GM23338 (cell line): ENCODE measurements around the gene NCAPD2. TPM values are rescaled to one million over a fixed set of nuclear protein-coding genes. Genes with fewer than 3 reads are reported as not detected.

ENCODE experiments used
- ATAC-seq: fragments of 200-7000 bp; cut with Tn5 transposase; 3 replicates; pipeline ENCODE4 v1.9.1; 2020
- DNase-seq: peaks from one replicate; pipeline ENCODE4 v3.0.0-alpha.2; 2015; ENCODE audit warnings: low spot score
- H2AFZ ChIP-seq: fragments of 200-600 bp; sonication (generic); 2 replicates; pipeline ENCODE4 v1.8.0; 2016; ENCODE audit warnings: antibody characterized with exemption, mild to moderate bottlenecking, moderate library complexity
- H3F3A ChIP-seq: fragments of 200-600 bp; sonication (generic); replicated peaks from 2 replicates; pipeline ENCODE4 v1.8.0; 2017; ENCODE audit warnings: antibody characterized with exemption, mixed run types, low read depth
- H3K27ac ChIP-seq: fragments of 200-600 bp; sonication (generic); 2 replicates; pipeline ENCODE4 v1.6.1; 2016; ENCODE audit warnings: low read depth
- H3K27me3 ChIP-seq: fragments of 200-600 bp; sonication (generic); 2 replicates; pipeline ENCODE4 v1.8.0; 2016; ENCODE audit warnings: mild to moderate bottlenecking, mixed run types, moderate library complexity; ENCODE audit not compliant: insufficient read depth
- H3K36me3 ChIP-seq: fragments of 200-600 bp; sonication (generic); 2 replicates; pipeline ENCODE4 v1.8.0; 2016; ENCODE audit warnings: mild to moderate bottlenecking; ENCODE audit not compliant: insufficient read depth
- H3K4me1 ChIP-seq: fragments of 200-600 bp; sonication (generic); 2 replicates; pipeline ENCODE4 v1.8.0; 2016; ENCODE audit warnings: mild to moderate bottlenecking, moderate library complexity; ENCODE audit not compliant: insufficient read depth
- H3K4me2 ChIP-seq: fragments of 200-600 bp; sonication (generic); 2 replicates; pipeline ENCODE4 v1.7.1; 2017; ENCODE audit warnings: mixed run types
- H3K4me3 ChIP-seq: fragments of 200-600 bp; sonication (generic); 2 replicates; pipeline ENCODE4 v1.6.1; 2016; ENCODE audit warnings: mixed run types
- H3K79me2 ChIP-seq: fragments of 200-600 bp; sonication (generic); replicated peaks from 2 replicates; pipeline ENCODE4 v1.8.0; 2017; ENCODE audit warnings: mild to moderate bottlenecking; ENCODE audit not compliant: insufficient read depth
- H3K9me2 ChIP-seq: fragments of 200-600 bp; sonication (generic); 2 replicates; pipeline ENCODE4 v1.8.0; 2017; ENCODE audit not compliant: insufficient read depth
- H4K20me1 ChIP-seq: fragments of 200-600 bp; sonication (generic); replicated peaks from 2 replicates; pipeline ENCODE4 v1.8.0; 2017; ENCODE audit warnings: mild to moderate bottlenecking; ENCODE audit not compliant: insufficient read depth
- H3K27ac Mint-ChIP-seq: 2 replicates; pipeline ENCODE4 v1.8.0; 2020; ENCODE audit warnings: inconsistent platforms, mild to moderate bottlenecking, moderate library complexity, mixed read lengths
- H3K27me3 Mint-ChIP-seq: 3 replicates; pipeline ENCODE4 v1.8.0; 2022; ENCODE audit warnings: low read depth, mild to moderate bottlenecking, moderate library complexity, mixed read lengths, inconsistent platforms; ENCODE audit not compliant: insufficient read depth, poor library complexity
- H3K36me3 Mint-ChIP-seq: 3 replicates; pipeline ENCODE4 v1.8.0; 2021; ENCODE audit warnings: low read depth, mild to moderate bottlenecking, inconsistent platforms, moderate library complexity, mixed read lengths
- H3K4me1 Mint-ChIP-seq: 3 replicates; pipeline ENCODE4 v1.8.0; 2020; ENCODE audit warnings: mild to moderate bottlenecking, inconsistent platforms, mixed read lengths
- H3K4me3 Mint-ChIP-seq: 3 replicates; pipeline ENCODE4 v1.8.0; 2021; ENCODE audit warnings: moderate library complexity, mild to moderate bottlenecking, inconsistent platforms, mixed read lengths
- H3K9me3 Mint-ChIP-seq: 3 replicates; pipeline ENCODE4 v1.8.0; 2020; ENCODE audit warnings: moderate library complexity, mild to moderate bottlenecking, inconsistent platforms, mixed read lengths
- ETS1 ChIP-seq: IDR thresholded peaks from 2 replicates; pipeline ENCODE4 v1.6.1; 2016; ENCODE audit warnings: antibody characterized with exemption
- EZH2phosphoT487 ChIP-seq: fragments of 200-600 bp; sonication (generic); IDR thresholded peaks from one replicate; pipeline ENCODE4 v1.8.1; 2018; ENCODE audit warnings: antibody characterized with exemption; ENCODE audit not compliant: unreplicated experiment
- JUNB ChIP-seq: IDR thresholded peaks from one replicate; pipeline ENCODE4 v1.6.1; 2016; ENCODE audit warnings: antibody characterized with exemption; ENCODE audit not compliant: unreplicated experiment
- NANOG ChIP-seq: IDR thresholded peaks from 2 replicates; pipeline ENCODE4 v1.6.1; 2016; ENCODE audit warnings: antibody characterized with exemption, borderline replicate concordance
- POLR2AphosphoS5 ChIP-seq: IDR thresholded peaks from 2 replicates; pipeline ENCODE4 v1.6.1; 2016; ENCODE audit warnings: antibody characterized with exemption, low read depth
- ZNF114 ChIP-seq: fragments of 250-450 bp; sonication (Bioruptor Pico); IDR thresholded peaks from 2 replicates; pipeline ENCODE4 v1.5.0; 2020; ENCODE audit warnings: mild to moderate bottlenecking, moderate library complexity
- polyA plus RNA-seq: library from polyadenylated mRNA; unstranded; fragments of >200 nt; fragmentation: Nextera tagmentation; extraction: Ambion mirVana; gene quantifications from 2 replicates; pipeline ENCODE4 v1.2.1, GENCODE V29; 2016
- total RNA-seq: library from RNA; depleted of rRNA; stranded (reverse); fragments of >200 nt; shearing (Covaris generic); gene quantifications from 2 replicates; pipeline ENCODE4 v1.2.3, GENCODE V29; 2014
- TF ChIP-seq, protein P1 (sequence below), 2 experiments: fragments of 200-600 bp in 1 of 2; sonication (generic) in 1 of 2; conservative IDR thresholded peaks; 2 replicates each; pipeline versions ENCODE4 v1.5.1 to v1.6.1; 2016 to 2017; ENCODE audit warnings: antibody characterized with exemption in 2 of 2, low read depth in 2 of 2, mild to moderate bottlenecking in 2 of 2, moderate library complexity in 1 of 2
- TF ChIP-seq, protein P2 (sequence below): IDR thresholded peaks from one replicate; pipeline ENCODE4 v1.6.1; 2018; ENCODE audit warnings: antibody characterized with exemption; ENCODE audit not compliant: unreplicated experiment

NCAPD2 gene
- total and polyA plus RNA-seq, 2 experiments from 2014 or later: 34.2 to 217 TPM

DNA sequence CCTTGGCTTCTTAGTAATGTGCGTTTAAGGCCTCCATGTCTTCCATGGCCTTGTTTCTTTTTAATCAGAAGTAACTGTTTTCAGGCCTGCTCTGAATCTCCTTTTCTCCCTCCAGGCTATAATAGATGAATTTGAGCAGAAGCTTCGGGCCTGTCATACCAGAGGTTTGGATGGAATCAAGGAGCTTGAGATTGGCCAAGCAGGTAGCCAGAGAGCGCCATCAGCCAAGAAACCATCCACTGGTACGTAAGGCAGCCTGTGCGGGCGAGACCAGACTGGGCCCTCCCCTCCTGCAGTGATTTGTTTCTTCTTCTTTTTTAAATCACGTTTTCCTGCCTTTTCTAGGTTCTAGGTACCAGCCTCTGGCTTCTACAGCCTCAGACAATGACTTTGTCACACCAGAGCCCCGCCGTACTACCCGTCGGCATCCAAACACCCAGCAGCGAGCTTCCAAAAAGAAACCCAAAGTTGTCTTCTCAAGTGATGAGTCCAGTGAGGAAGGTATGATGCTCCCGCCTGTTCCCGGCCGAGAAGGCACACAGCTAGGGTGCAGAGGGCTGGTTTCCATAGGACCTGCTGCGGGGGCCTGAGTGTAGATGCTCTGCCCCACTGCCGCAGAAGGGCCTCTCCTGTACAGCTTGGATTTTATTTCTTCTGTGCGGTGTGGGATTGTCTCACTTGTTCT, 36.8 kb downstream of the NCAPD2 start (continued):
- TF ChIP-seq NANOG (no peak), JUNB (no peak)
- TF ChIP-seq, protein P1, sequence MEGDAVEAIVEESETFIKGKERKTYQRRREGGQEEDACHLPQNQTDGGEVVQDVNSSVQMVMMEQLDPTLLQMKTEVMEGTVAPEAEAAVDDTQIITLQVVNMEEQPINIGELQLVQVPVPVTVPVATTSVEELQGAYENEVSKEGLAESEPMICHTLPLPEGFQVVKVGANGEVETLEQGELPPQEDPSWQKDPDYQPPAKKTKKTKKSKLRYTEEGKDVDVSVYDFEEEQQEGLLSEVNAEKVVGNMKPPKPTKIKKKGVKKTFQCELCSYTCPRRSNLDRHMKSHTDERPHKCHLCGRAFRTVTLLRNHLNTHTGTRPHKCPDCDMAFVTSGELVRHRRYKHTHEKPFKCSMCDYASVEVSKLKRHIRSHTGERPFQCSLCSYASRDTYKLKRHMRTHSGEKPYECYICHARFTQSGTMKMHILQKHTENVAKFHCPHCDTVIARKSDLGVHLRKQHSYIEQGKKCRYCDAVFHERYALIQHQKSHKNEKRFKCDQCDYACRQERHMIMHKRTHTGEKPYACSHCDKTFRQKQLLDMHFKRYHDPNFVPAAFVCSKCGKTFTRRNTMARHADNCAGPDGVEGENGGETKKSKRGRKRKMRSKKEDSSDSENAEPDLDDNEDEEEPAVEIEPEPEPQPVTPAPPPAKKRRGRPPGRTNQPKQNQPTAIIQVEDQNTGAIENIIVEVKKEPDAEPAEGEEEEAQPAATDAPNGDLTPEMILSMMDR (conservative IDR thresholded peaks at IDR 0.05; ENCODE audit: low read depth in 2 of 2): no peak

- DNase-seq: peak; percentile 78
- H3K4me2 ChIP-seq: peak overlapping the region; percentile 96
- peaks cover 15% of the 10 kb centered on the region for H4K20me1 ChIP-seq
- H3K4me1 ChIP-seq: peaks cover 34% of the 10 kb centered on the region
- Mint-ChIP-seq H3K27me3 (peaks cover 45% of the 10 kb centered on the region), H3K36me3 (peaks cover 84% of the 10 kb centered on the region), H3K4me3 (peak overlapping the region; percentile 93), H3K9me3 (peaks cover 13% of the 10 kb centered on the region; the same call in 2 of the 3 replicates), H3K27ac (peak overlapping the region; percentile 100), H3K4me1 (peaks cover 35% of the 10 kb centered on the region)
- H3K79me2 ChIP-seq: peaks cover 35% of the 10 kb centered on the region
- H3K27ac ChIP-seq: peak overlapping the region; percentile 98
- H3K4me3 ChIP-seq: peak overlapping the region; percentile 96
- TF ChIP-seq ZNF114 (CRISPR knock-in tag): no peak
- TF ChIP-seq, protein P2, sequence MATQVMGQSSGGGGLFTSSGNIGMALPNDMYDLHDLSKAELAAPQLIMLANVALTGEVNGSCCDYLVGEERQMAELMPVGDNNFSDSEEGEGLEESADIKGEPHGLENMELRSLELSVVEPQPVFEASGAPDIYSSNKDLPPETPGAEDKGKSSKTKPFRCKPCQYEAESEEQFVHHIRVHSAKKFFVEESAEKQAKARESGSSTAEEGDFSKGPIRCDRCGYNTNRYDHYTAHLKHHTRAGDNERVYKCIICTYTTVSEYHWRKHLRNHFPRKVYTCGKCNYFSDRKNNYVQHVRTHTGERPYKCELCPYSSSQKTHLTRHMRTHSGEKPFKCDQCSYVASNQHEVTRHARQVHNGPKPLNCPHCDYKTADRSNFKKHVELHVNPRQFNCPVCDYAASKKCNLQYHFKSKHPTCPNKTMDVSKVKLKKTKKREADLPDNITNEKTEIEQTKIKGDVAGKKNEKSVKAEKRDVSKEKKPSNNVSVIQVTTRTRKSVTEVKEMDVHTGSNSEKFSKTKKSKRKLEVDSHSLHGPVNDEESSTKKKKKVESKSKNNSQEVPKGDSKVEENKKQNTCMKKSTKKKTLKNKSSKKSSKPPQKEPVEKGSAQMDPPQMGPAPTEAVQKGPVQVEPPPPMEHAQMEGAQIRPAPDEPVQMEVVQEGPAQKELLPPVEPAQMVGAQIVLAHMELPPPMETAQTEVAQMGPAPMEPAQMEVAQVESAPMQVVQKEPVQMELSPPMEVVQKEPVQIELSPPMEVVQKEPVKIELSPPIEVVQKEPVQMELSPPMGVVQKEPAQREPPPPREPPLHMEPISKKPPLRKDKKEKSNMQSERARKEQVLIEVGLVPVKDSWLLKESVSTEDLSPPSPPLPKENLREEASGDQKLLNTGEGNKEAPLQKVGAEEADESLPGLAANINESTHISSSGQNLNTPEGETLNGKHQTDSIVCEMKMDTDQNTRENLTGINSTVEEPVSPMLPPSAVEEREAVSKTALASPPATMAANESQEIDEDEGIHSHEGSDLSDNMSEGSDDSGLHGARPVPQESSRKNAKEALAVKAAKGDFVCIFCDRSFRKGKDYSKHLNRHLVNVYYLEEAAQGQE: no peak
- TF ChIP-seq ETS1: no peak
- no peak for TF ChIP-seq EZH2phosphoT487
- TF ChIP-seq POLR2AphosphoS5: peak; percentile 27
- peaks cover 71% of the 10 kb centered on the region for H3F3A ChIP-seq
- no peaks in the 10 kb centered on the region for H3K27me3 ChIP-seq
- H3K9me2 ChIP-seq: no peaks in the 10 kb centered on the region
- peak; percentile 4 for ATAC-seq
- H3K36me3 ChIP-seq: peaks cover 54% of the 10 kb centered on the region
- H2AFZ ChIP-seq: no peak overlapping the region
Measured at GRCh38 chr12:6532051-6532926, 38.4 kb downstream of the NCAPD2 start.
